ENCODE measurements around the gene SLC25A36.
"Not testable (repeated sequence)": the region's sequence is repeated elsewhere in the genome, so short reads cannot be mapped to it uniquely, and the experiment has no call there.

Gene SLC25A36

DNA sequence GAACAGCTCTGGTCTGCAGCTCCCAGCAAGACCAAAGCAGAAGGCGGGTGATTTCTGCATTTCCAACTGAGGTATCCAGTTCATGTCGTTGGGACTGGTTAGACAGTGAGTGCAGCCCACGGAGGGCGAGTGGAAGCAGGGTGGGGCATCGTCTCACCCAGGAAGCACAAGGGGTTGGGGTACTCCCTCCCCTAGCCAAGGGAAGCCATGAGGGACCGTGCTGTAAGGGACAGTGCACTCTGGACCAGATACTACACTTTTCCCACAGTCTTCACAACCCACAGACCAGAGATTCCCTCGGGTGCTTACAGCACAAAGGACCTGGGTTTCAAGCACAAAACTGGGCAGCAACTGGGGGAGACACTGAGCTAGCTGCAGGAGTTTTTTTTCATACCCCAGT, 8.5 kb upstream of the SLC25A36 start:
- DNase-seq, result no peak

DNA sequence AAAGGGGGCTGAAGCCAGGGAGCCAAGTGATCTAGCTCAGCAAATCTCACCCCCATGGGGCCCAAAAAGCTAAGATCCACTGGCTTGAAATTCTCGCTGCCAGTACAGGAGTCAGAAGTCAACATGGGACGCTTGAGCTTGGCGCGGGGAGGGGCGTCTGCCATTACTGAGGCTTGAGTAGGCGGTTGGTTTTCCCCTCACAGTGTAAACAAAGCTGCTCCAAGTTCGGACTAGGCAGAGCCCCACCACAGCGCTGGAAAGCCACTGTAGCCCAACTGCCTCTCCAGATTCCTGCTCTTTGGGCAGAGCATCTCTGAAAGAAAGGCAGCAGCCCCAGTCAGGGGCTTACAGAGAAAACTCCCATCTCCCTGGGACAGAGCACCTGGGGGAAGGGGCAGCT, 8.1 kb upstream of the SLC25A36 start:
- no peak for DNase-seq

DNA sequence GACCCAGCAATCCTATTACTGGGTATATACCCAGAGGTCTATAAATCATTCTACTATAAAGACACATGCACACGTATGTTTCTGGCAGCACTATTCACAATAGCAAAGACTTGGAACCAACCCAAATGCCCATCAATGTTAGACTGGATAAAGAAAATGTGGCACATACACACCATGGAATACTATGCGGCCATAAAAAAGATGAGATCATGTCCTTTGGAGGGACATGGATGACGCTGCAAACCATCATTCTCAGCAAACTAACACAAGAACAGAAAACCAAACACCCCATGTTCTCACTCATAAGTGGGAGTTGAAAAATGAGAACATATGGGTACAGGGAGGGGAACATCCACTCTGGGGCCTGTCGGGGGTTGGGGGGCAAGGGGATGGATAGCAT, 2.3 kb upstream of the SLC25A36 start:
- not testable (repeated sequence) for DNase-seq

DNA sequence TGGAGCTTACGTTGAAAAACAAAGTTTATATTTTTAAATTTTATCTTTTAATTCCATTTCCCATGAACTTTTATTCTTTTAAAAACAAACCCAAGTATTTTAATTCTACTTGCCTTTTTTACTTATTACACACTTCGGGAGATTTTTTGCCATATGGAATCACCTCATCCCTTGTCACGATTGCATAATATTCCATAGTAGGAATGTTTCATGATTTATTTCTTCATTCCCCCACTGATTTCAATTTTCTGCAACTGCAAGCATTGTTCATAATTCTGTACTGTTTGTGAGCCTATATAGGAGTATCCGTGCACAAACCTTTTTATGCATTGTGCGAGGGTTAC, 574 bp upstream of the SLC25A36 start:
- no peak for DNase-seq

DNA sequence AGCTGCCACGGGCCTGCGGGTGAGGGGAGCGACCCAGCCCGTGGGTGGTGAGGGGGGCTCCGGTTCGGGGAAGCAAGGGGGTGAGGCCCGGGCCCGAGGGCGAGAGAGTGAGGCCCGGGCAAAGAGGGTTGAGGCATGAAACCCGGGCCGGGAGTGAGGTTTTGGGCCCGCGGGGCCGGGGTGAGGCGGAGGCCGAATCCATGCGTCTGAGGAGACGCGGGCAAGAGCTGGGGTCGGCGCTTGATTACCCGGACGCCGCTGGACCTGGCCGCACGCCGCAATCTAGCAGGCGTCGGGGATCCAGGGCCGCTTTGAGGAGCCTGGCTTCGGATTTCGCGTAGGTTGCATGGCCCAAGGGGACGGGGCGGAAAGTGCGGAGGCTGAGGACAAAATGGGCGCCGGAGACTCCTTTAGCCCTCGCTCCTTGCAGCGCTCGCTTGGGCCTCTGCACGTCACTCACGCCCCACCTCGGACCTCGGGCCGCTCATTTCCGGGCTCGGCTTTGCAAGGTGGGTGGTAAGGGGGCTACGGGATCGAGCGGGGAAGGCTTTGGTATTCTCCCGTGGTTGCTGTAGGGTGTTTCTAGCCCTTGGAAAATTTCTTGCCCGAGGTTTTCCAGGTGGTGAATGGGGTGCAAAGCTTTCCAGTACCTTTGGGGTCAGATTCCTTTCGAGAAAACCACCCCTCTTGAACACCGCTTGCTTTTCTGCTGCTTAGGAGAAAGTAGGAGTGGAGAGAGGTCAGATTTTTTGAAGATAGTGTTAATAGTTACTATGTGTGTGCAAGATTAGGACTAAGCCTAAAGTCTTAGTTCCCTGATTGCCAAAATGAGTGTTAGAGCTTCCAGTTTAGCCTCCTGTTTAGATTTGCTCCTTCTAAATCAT, 827 bp downstream of the SLC25A36 start:
- DNase-seq, result peak; percentile 37

DNA sequence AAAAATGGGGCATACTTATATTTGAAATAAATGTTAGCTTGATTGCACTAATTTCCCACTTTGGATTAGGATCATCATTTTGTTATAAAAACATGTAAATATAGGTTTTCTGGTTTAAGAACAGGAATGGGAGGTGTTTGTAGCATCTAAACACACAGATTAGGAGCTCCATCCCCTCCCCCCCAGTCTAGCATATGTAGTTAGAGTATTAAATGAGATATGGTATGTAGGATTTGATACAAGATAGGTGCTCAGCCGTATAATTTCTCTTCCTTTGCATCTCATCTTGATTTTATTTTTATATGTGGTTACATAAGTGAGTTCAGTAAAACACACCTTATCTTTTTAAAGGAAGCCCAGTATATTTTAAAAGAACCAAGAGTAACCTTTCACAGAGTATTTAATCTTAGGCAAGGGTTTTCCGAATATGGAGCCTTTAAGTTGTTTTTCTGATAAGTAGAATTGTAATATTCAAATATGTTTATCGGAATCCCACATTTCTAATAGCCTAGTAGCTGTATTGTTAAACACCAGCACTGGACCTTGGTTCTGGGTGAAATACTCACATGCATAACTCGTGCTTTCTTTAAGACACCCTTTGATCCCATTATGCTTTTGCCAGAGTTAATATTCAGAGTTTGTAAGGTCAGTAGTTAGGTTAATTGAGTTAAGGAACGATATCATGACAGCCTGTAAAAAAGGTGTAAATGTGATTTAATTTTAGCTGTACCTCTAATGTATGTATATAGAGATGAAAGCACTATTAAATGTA, 2.3 kb downstream of the SLC25A36 start:
- DNase-seq, result no peak

DNA sequence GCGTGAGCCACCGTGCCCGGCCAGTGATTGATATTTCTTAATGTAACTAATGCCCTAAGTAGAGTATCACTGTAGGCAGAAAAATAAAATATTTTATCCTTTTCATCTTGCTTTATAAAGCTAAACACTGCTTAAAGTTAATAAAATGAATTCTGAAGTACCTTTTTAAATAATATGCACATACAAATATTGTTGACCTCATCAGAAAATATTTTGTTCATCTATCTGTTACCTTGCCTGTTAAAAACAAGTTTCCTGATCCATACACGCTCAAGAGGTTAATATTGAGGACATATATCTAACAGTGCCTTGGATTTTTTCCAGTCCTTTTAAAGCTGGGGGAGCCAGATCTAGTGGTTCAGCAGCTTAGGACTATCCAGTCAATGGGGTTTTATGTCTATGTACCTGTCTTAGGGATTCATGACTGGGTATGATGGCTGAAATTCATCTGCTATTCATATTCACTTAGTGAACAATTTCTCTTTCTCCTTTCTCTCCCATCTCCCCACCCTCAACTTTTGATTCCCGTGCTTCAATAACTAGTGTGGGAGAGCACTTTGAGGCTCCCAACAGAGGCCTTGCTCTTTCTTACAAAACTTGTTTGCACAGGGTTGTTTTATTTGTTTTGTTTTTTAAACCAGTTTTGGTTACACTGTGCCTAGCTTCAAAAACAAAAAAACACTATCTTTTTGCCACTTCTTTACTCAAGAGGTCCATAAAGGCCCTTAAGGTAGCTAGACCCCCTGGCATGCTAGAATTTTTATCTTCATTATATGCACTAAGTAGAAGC, 7.0 kb downstream of the SLC25A36 start:
- no peak for DNase-seq

DNA sequence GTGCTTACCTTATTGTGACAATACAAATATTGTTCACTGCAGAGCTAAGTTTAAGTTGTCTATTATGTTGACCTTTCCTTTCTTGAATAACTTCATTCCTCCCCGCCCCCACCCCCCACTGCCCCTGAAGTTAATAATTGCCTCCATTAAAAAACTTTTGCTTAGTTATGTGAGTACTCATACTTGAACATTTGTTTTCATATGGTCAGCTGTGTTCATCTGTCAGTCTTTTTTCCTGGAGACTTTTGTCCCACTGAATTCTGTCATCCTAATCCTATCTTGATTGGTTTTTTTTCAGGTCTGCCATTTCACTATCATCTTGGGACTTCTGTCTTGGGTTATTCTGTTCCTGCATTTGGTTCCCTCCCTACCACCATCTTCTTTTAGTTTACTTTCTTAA, 8.5 kb downstream of the SLC25A36 start:
- no peak for DNase-seq

DNA sequence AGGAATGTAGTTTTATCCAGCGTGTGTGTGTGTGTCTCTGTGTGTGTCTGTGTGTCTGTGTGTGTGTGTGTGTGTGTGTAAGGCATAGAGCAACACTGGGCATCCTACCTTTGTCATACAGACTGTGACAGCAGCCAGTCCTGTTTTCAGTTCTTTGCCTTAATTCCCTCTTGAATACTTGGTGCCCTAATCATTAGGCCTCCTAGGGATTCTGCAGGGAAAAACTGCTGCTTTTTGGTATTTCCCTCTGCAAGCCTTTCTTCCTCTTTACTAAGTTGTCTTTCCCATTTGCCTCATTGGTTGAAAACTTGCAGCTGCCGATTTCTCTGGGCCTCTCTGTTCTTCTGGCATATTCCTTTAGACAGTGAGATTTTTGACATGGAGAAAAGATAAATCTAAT, 9.2 kb downstream of the SLC25A36 start:
- no peak for DNase-seq

DNA sequence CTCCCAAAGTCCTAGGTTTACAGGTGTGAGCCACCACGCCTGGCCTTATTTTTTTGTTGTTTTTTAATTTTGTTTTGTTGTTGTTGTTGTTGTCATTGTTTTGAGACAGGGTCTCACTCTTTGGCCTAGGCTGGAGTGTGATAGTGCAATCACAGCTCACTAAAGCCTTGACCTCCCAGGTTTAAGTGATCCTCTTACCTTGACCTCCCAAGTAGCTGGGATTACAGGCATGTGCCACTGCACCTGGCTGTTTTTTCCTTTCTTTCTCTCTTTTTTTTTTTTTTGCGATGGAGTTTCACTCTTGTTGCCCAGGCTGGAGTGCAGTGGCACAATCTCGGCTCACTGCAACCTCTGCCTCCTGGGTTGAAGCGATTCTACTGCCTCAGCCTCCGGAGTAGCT, 10.1 kb downstream of the SLC25A36 start:
- DNase-seq, result not testable (repeated sequence)

DNA sequence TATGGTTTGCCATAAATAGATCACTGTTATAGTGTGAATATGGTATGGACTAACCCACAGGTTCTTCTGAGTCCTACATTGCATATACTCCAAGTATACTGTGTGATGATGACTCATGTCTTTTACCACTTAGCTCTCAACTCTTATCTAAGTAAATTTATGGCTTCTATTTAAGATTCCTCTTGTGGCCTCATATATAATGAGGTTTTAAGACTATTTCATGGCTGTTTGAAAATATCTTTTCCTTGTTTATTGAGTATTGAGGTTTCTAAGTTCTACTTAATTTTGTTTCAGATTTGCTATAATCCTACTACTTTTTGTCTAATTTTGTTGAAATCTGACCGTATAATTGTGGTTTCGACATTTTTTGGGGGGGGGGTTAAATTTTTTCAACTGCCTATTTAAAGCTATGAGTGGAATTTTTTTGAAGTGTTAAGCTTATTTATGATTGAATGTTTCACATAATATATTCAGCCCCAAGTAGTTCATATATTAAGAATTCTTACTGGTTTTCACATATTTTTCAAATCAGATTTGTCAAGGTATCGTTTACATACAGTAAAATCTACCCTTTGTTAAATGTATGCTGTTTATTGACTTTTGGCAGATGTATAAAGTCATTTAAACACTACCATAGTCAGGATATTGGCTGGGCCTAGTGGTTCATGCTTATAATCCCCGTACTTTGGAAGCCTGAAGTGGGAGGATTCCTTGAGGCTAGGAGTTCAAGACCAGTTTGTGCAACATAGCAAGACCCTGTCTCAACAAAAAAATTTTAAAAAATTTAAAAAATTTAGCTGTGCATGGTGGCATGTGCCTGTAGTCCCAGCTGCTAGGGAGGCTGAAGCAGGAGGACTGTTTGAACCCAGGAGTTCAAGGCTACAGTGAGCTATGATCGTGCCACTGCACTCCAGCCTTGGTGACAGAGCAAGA, 11.7 kb downstream of the SLC25A36 start:
- DNase-seq, result peak; percentile 83

DNA sequence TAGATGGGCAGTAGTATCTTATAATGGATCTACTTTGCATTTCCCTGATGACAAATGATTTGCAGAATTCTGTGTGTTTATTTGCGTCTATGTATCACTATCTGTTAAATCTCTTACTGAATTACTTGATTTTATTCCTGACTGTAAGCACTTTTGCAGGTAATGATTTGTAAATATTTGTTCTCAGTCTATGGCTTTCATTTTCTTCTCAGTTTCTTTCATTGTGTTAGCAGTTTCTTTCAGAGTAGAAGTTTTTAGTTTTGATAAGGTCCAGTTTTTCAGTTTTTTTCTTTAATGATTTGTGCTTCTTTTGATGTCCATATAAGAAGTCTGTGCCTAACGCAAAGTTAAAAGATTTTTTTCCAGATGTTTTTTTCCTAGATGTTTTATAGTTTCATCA, 12.9 kb downstream of the SLC25A36 start:
- no peak for DNase-seq

DNA sequence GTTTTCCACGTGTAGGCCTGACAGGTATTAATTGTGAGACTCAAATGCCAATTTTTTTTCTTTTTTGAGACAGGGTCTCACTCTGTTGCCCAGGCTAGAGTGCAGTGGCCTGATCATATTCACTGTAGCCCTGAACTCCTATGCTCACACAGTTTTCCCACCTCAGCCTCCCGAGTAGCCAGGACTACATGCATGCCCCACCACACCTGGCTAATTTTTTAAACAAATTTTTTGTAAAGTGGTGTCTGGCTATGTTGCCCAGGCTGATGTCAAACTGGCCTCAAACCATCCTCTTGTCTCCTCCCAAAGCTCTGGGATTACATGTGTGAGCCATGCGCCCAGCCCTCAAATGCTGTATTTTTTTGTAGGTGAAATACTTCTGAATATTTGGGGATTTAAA, 14.0 kb downstream of the SLC25A36 start:
- DNase-seq, result no peak

DNA sequence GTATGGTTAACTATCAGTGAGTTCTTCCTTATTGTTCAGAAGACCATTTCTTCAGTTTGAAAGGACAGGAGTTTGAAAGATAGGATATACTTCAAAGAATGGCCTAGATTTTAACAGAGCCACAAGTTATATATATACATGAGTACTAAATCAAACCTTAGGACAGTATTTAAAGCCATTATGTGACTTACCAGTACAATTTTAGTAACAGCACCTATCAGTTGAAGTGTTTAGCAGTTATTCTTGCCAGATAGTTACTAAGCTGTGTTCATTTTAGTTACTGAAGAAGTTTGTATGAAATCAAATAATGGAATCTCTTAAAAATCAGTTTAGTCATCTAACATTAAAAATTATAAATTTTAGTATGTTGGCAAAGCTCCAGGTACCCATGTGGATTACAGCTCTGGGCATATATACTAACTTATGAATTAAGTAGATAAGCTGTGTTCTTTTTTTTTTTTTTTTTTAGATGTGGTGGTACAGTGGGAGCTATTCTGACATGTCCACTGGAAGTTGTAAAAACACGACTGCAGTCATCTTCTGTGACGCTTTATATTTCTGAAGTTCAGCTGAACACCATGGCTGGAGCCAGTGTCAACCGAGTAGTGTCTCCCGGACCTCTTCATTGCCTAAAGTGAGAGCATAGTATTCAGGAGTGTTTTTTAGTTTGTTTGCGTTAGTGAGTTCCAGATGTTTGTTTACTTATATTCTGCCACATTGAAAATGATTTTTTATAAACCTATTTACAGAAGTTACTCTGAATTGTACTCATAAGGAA, 14.6 kb downstream of the SLC25A36 start:
- no peak for DNase-seq

DNA sequence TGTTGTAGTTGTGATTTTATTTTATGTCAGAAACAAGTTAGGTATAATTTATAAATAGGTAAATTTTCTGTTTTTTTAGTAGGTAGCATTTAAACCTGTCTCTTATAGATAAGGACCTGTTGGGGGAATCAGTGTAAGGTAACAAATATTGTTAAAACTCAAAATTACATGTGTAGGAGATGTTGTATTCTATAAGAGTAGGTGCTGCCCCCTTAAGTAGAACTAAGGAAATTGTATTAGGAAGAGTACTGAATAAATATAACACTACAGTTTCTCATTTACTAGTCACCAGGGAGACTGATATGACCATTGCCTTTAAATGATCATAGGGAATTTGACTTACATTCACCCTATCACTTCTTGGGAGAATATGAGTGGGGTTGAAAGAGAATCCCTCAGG, 31.2 kb downstream of the SLC25A36 start:
- no peak for DNase-seq

DNA sequence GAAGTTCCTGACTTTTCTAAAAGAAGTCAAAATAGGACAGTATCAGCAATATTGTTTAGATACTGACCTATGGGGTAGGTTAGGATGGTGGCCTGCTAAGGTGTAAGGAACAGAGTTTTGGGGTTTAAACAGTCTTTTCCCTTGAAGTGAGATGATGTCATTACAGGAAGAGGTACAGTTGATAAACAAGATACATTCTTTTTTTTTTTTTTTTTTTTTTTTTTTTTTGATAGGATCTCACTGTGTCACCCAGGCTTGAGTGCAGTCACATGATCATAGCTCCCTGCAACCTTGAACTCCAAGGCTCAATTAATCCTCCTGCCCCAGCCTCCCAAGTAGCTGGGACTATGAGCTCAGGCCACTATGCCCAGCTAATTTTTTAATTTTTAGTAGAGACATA, 33.3 kb downstream of the SLC25A36 start:
- DNase-seq, result no peak

DNA sequence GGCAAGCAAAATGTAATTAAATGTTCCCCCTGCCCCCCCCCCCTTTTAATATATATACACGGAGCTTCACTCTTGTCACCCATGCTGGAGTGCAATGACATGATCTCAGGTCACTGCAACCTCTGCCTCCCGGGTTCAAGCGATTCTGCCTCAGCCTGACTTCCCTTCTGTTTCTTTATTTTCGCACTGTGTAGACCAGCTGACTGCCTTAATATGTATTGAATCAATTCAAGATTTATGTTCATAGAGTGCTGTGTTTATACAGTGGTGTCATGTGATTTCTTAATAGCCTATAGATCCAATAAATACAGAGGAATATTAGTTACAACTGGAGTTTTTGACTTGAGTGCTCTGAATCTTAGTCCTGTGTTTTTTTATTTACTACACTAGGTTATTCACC, 39.0 kb downstream of the SLC25A36 start:
- DNase-seq, result no peak

DNA sequence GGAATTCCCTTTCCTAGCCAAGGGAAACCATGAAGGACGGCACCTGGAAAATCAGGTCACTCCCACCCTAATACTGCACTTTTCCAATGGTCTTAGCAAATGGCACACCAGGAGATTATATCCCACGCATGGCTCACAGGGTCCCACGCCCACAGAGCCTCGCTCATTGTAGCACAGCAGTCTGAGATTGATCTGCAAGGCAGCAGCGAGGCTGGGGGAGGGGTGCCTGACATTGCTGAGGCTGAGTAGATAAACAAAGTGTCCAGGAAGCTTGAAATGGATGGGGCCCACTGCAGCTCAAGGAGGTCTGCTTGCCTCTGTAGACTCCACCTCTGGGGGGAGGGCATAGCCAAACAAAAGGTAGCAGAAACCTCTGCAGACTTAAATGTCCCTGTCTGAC, 46.2 kb downstream of the SLC25A36 start:
- not testable (repeated sequence) for DNase-seq

DNA sequence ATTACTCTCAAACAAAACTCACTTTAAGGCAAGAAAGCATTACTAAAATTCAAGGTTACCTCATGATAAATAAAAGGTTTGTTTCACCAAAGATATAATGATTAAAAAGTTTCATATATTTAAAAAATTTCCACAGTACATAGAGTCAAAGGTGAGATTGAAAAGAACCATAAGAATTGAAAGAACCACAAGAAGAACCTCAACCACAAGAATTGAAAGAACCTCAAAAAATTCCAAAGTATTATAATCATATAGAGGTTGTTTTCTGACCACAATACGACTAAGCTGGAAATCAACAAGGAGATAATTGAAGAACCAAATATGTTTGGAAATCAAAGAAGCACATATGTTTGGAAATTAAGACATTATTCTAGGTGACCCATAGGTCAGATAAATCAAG, 52.7 kb downstream of the SLC25A36 start:
- no peak for DNase-seq

DNA sequence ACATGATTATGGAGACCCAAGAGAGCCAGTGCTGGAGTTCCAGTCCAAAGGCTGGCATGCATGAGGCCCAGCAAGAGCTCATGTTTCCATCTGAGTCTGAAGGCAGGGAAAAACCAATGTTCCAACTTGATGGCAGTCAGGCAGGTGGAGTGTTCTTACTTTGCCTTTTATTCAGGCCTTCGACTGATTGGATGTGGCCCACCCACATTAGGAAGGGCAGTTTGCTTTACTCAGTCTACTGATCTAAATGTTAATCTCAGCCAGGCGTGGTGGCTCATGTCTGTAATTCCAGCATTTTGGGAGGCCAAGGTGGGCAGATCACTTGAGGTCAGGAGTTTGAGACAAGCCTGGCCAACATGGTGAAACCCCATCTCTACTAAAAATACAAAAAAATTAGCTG, 53.2 kb downstream of the SLC25A36 start:
- not testable (repeated sequence) for DNase-seq

DNA sequence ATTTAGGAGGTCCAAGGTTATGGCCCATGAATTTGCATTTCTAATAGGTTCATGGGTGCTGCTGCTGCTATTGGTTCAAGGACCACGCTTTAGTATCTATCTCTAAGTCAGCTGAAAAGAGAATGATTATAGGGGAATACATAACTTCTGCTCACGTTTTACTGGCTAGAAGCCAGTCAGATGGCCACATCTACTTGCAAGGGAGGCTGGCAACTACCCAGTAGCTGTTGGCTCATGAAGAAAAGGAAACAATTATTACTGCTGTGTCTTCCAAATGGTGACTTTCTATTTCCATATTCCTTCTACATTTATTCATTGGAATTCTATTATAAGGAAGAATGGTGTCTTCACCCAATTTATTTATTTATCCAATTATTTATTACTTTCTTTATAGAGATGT, 54.2 kb downstream of the SLC25A36 start:
- no peak for DNase-seq
